Suprapubic skin (tissue), 4 donors: ENCODE data around the gene TBC1D22A. TPM values are rescaled to one million over a fixed set of nuclear protein-coding genes. Genes with fewer than 3 reads are reported as not detected.

Source experiments
- DNase-seq, 2 donors: peaks; one replicate each; pipeline ENCODE4 v3.0.0-alpha.2; 2019; ENCODE audit warnings: low spot score in 2 of 2
- H3K27ac ChIP-seq: fragments of 200-600 bp; sonication (generic); one replicate; pipeline ENCODE4 v1.5.1; 2019
- H3K27me3 ChIP-seq: fragments of 200-600 bp; sonication (generic); one replicate; pipeline ENCODE4 v1.5.1; 2019
- H3K36me3 ChIP-seq: fragments of 200-600 bp; sonication (generic); one replicate; pipeline ENCODE4 v1.5.1; 2019
- H3K4me1 ChIP-seq: fragments of 200-600 bp; sonication (generic); one replicate; pipeline ENCODE4 v1.5.1; 2019
- H3K4me3 ChIP-seq: fragments of 200-600 bp; sonication (generic); one replicate; pipeline ENCODE4 v1.5.1; 2019; ENCODE audit warnings: mild to moderate bottlenecking
- H3K9me3 ChIP-seq: fragments of 200-600 bp; sonication (generic); one replicate; pipeline ENCODE4 v1.5.1; 2019
- CTCF ChIP-seq, 2 donors: fragments of 200-600 bp in 1 of 2; fragments of 450-650 bp in 1 of 2; sonication (generic) in 1 of 2; IDR thresholded peaks; one replicate each; pipeline ENCODE4 v1.5.1; 2016 to 2019; ENCODE audit warnings: antibody characterized with exemption in 2 of 2, mild to moderate bottlenecking in 1 of 2, moderate library complexity in 1 of 2
- EP300 ChIP-seq: sonication (generic); formaldehyde crosslinking; IDR thresholded peaks from one replicate; pipeline ENCODE4 v1.6.1; 2017; ENCODE audit warnings: antibody characterized with exemption
- POLR2A ChIP-seq, 2 donors: fragments of 450-650 bp; IDR thresholded peaks; one replicate each; pipeline ENCODE4 v1.6.1; 2017; ENCODE audit warnings: antibody characterized with exemption in 2 of 2, mild to moderate bottlenecking in 2 of 2, moderate library complexity in 2 of 2
- POLR2AphosphoS5 ChIP-seq, 3 donors: sonication (generic); formaldehyde crosslinking; IDR thresholded peaks; one replicate each; pipeline ENCODE4 v1.6.1; 2017; ENCODE audit warnings: antibody characterized with exemption in 3 of 3
- WGBS: methylation state at CpG from one replicate; pipeline ENCODE4 v1.1.5; 2018; 5-methylcytosine and 5-hydroxymethylcytosine counted together
- total RNA-seq, 4 donors: library from RNA; depleted of rRNA; stranded (reverse); fragments of >200 nt; gene quantifications; one replicate each; pipeline ENCODE4 v1.1.0, GENCODE V29; 2016

TBC1D22A gene
- total RNA-seq, 4 donors from 2014 or later, result 24.8 to 43.2 (median 35.4) TPM

GRCh38 chr22:47173535-47174021 lies 411.1 kb downstream of the TBC1D22A start:
- TF ChIP-seq CTCF (IDR thresholded peaks at IDR 0.05), result no peak
- no peak for TF ChIP-seq POLR2AphosphoS5 (IDR thresholded peaks at IDR 0.05)
- no peak for TF ChIP-seq EP300
- Histone ChIP-seq H3K9me3 (no peaks in the 10 kb centered on the region), H3K36me3 (peaks cover 33% of the 10 kb centered on the region), H3K4me1 (no peaks in the 10 kb centered on the region), H3K27me3 (no peaks in the 10 kb centered on the region), H3K27ac (no peak overlapping the region), H3K4me3 (no peak overlapping the region)
- peak; percentile 45 to 50 for DNase-seq
- WGBS, result 90% methylated on average over 10 of the region's 17 CpGs

GRCh38 chr22:47174096-47174495 lies 411.6 kb downstream of the TBC1D22A start:
- TF ChIP-seq EP300 (no peak), POLR2AphosphoS5 (IDR thresholded peaks at IDR 0.05) (no peak), POLR2A (IDR thresholded peaks at IDR 0.05) (no peak), CTCF (IDR thresholded peaks at IDR 0.05) (no peak)
- Histone ChIP-seq H3K4me1 (no peaks in the 10 kb centered on the region), H3K4me3 (no peak overlapping the region), H3K9me3 (no peaks in the 10 kb centered on the region), H3K36me3 (peaks cover 28% of the 10 kb centered on the region), H3K27me3 (no peaks in the 10 kb centered on the region), H3K27ac (no peak overlapping the region)
- WGBS, result 95% methylated on average over 21 of the region's 21 CpGs
- peak; percentile 45 to 74 for DNase-seq

GRCh38 chr22:47174671-47175112 lies 412.2 kb downstream of the TBC1D22A start:
- WGBS, result no CpG with 5 or more reads among the region's 14 CpGs
- no peaks in the 10 kb centered on the region for H3K27me3 ChIP-seq

GRCh38 chr22:47175151-47176025 lies 412.9 kb downstream of the TBC1D22A start:
- H3K27ac ChIP-seq, result no peak overlapping the region
- 85% methylated on average over 36 of the region's 38 CpGs for WGBS
- H3K4me3 ChIP-seq, result no peak overlapping the region
- no peaks in the 10 kb centered on the region for H3K27me3 ChIP-seq
- DNase-seq, result peak; percentile 58 to 63
- no peaks in the 10 kb centered on the region for H3K9me3 ChIP-seq
- TF ChIP-seq POLR2AphosphoS5 (IDR thresholded peaks at IDR 0.05), result no peak
- TF ChIP-seq POLR2A (IDR thresholded peaks at IDR 0.05), result no peak
- TF ChIP-seq EP300, result no peak
- TF ChIP-seq CTCF (IDR thresholded peaks at IDR 0.05), result no peak
- H3K36me3 ChIP-seq, result peaks cover 23% of the 10 kb centered on the region
- H3K4me1 ChIP-seq, result no peaks in the 10 kb centered on the region

More at GRCh38 chr22:47174671-47175112, 412.2 kb downstream of the TBC1D22A start:
- H3K27ac ChIP-seq, result no peak overlapping the region
- no peak overlapping the region for H3K4me3 ChIP-seq
- TF ChIP-seq POLR2AphosphoS5 (IDR thresholded peaks at IDR 0.05), result no peak
- no peak for TF ChIP-seq CTCF (IDR thresholded peaks at IDR 0.05)
- no peak for TF ChIP-seq POLR2A (IDR thresholded peaks at IDR 0.05)
- TF ChIP-seq EP300, result no peak
- peak; percentile 45 to 64 for DNase-seq
- H3K36me3 ChIP-seq, result peaks cover 25% of the 10 kb centered on the region
- no peaks in the 10 kb centered on the region for H3K4me1 ChIP-seq
- no peaks in the 10 kb centered on the region for H3K9me3 ChIP-seq

GRCh38 chr22:47176026-47176389 lies 413.6 kb downstream of the TBC1D22A start:
- no peaks in the 10 kb centered on the region for H3K4me1 ChIP-seq
- H3K36me3 ChIP-seq, result peaks cover 18% of the 10 kb centered on the region
- DNase-seq, result peak; percentile 44 to 60
- no peak overlapping the region for H3K27ac ChIP-seq
- WGBS, result 89% methylated on average over 3 of the region's 9 CpGs
- no peak overlapping the region for H3K4me3 ChIP-seq
- H3K27me3 ChIP-seq, result no peaks in the 10 kb centered on the region
- H3K9me3 ChIP-seq, result no peaks in the 10 kb centered on the region
- TF ChIP-seq CTCF (IDR thresholded peaks at IDR 0.05) (no peak), POLR2AphosphoS5 (IDR thresholded peaks at IDR 0.05) (no peak), POLR2A (IDR thresholded peaks at IDR 0.05) (no peak), EP300 (no peak)
